HG03097 (cell line): ENCODE results near the gene PSMD3.
A peak's percentile ranks its signal among the peaks of the same experiment; 100 is the strongest.

Source experiments
- ATAC-seq: cut with Tn5 transposase; IDR thresholded peaks from one replicate; pipeline ENCODE4 v1.9.1; 2021; ENCODE audit not compliant: unreplicated experiment, low FRiP score

Gene PSMD3

GRCh38 chr17:39955726-39956225, 24.8 kb upstream of the PSMD3 start:
- ATAC-seq = no peak

DNA sequence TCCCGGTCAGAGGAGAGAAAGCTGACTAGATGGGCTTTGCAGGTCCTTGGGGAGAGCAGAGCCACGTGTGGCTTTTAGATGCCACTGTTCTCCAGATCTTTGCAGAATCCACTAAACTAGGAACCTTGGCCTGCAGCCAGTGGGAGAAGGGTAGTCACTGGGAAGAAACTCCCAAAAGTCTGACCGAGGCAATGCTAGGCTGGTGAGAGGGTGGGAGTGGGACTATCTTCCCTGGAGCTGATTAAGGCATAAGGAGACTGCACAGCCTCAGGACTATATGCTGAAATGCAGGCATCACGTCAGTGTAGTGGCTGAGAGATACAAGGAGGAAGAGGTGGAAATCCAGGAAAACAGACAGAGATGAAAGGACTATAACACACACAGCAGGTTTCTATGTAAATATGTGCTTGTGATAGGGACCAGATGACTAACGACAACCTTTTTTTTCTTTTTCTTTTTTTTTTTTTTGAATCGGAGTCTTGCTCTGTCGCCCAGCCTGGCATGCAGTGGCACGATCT, 20.0 kb upstream of the PSMD3 start:
- no peak for ATAC-seq

DNA sequence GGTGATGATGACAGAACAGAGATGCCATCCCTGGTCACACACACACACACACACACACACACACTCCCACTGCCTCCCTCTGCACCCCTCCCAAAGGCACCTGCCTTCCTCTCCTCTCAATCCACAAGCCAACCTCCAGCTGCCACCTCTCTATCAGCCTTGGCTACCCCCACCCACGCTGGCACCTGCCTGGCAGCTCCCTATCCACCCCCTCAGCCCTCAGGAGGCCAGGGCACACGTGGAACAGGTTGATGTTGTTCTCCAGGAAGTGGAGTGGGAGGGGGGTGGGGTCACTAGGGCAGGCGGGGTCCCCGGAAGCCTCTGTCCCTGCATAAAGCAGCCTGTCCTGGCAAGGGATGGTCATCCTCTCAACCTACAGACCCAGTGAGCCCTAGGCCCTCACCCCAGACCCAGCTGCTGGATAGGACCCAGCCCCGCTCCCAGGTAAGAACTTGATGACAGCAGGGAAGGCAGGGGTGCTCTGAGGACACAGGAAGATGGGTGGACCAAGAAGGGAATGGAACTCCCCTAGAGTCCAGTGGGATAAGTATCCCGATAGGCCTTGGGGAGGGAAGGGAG, 17.9 kb upstream of the PSMD3 start, which contains the start of gene GSDMA:
GSDMA (plus strand) TSS at position 363 of the 579 bp plus-strand sequence. CDS start 2,684 bp downstream, outside the sequence.
- ATAC-seq = no peak

- no peak for ATAC-seq
Measured at GRCh38 chr17:39963829-39964228, 16.8 kb upstream of the PSMD3 start.

DNA sequence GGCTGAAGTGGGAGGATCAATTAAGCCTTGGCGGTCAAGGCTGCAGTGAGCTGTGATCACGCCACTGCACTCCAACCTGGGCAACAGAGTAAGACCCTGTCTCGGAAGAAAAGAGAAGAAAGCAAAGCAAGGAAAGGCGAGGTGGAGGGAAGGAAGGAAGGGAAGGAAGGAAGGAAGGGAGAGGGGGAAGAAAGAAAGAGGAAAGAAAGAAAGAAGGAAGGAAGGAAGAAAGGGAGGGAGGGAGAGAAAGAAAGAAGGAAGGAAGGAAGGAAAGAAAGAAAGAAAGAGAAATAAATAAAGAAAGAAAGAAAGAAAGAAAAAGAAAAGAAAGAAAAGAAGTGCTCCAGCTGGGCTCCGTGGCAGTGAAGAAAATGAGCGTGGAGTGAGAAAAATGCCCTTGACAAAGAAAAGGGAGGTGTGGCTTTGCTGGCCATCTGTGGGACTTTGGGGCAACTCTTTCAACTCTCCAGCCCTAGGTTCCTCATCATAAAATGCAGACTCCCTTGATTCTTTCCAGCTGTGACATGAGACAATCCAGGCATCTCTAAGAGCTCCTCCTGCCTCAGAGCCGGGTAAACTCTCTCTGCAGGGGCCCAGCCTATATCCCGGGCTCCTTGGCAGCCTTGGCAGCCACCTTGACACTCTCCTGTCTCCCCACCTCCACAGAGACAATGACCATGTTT, 15.4 kb upstream of the PSMD3 start:
- ATAC-seq = no peak

- no peak for ATAC-seq
Measured at GRCh38 chr17:39966771-39967170, 13.8 kb upstream of the PSMD3 start.

GRCh38 chr17:39968761-39969160, 11.8 kb upstream of the PSMD3 start:
- ATAC-seq = no peak

GRCh38 chr17:39969375-39969774, 11.2 kb upstream of the PSMD3 start:
- ATAC-seq = no peak

GRCh38 chr17:39970157-39970692, 10.4 kb upstream of the PSMD3 start:
- no peak for ATAC-seq

DNA sequence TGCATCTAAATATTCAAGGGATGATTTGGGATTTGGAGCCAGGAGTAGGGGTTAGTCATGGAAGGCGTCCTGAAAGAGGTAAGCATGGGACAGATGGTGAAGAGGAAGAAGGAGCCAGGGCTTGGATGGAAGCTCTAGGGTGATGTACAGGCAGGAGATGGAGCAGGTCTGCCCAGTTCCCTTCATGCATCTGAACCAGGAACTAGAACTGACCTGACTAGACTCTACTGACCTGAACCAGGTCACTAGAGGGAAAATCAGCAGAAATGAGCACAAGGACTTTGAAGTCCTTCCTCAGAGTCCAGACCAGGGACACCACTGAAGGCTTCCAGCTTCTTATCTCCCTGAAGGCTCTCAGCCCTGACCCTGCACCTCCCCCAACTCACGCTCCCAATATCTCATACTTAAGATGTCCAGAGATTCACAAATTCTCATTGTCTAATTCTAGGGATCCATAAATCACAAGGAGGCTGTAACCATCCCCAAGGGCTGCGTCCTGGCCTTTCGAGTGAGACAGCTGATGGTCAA, 9.5 kb upstream of the PSMD3 start:
- no peak for ATAC-seq

GRCh38 chr17:39972271-39972670, 8.3 kb upstream of the PSMD3 start:
- ATAC-seq = no peak

- no peak for ATAC-seq
Measured at GRCh38 chr17:39973496-39973895, 7.1 kb upstream of the PSMD3 start.

DNA sequence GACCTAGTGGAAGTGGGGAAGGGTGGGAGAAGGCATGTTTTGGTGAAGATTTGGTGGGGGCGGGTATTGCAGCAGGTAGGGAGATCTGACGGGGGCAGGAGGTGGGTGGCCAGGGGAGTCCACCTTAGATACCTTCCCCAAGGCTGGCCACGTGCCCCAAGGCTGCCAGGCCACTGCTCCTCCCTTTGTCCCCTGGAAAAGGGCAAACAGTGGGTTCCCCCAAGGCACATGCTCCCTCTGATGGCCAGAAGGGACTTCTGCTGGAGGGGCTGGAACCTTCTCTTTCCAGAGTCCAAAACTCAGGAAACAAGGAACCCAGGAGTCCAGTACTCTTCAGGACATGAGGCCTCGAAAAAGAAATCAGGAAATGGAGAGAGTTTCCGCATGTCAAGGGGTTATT, 6.2 kb upstream of the PSMD3 start:
- ATAC-seq = no peak

GRCh38 chr17:39975801-39976200, 4.8 kb upstream of the PSMD3 start:
- no peak for ATAC-seq

DNA sequence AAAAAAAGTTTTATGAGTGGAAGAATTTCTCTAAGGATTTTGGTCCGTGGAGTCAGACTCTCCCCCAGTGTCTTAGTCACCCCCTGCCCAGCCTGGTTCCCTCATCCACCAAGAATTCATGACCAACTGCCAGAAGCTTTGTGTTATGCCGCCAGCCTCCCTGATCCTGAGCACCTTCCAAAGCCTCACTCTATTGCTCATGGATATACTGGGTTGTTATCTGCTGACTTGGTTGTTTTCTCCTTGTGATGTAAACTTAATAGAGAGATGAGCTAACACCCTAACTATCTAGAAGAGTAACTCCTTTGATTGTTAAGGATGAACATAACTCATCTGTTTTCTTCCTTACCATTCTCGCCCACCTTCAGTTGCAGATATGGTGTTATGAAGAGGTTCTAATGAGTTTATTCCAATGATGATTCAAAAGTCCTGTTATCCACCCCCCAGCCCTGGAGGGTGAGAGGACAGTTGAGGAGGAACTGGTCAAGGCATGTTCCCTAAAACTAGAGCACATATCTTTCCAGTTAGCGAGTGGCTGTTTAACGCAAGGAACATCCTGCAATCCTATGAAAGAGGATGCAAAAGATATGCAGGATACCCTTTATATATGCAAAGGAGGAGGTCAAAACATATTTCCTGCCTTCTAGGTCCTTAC, 1.5 kb upstream of the PSMD3 start:
- ATAC-seq = no peak

DNA sequence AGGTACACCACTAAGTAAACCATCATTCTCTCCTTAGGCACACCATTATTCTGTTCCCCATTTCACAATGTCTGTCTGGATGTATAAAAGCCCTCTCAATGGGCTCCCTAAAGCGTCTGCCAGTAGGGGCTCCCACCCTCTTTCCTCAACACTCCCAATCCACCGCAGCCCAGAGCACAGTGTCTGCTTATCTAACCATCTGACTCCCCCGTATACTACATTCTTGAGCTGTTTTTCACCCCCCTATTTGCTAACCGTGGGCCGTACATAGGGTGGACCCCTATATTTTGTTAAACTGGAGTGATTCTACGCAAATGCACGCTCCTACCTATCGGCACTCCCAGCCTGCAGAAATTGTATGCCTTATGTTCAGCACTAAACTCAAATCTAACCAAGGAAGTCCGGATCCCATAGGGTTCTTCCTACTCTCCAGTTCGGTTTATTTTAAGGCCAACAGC, 685 bp upstream of the PSMD3 start:
- peak; percentile 13 for ATAC-seq

- ATAC-seq = no peak
Measured at GRCh38 chr17:39981207-39981741, 667 bp downstream of the PSMD3 start.

- ATAC-seq = no peak
Measured at GRCh38 chr17:39981766-39982375, 1.3 kb downstream of the PSMD3 start.

DNA sequence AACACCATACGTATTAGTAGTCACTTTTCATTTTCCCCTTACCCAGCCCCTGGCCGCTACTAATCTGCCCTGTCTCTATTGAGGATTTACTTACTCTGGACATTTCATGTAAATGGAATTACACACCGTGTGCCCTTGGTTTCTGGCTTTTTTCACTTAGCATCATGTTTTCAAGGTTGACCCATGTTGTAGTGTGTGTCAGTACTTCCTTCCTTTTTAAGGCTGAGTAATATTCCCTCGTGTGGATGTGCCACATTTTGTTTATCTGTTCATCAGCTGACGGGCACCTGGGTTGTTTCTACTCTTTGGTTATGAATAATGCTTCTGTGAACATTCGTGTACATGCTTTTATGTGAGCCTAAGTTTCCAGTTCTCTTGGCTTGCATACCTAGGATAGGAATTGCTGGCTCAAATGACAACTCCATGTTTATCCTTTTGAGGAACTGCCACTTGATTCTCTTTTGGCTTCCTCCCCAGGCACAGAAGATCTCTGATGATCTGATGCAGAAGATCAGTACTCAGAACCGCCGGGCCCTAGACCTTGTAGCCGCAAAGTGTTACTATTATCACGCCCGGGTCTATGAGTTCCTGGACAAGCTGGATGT, 7.7 kb downstream of the PSMD3 start:
- ATAC-seq = no peak

DNA sequence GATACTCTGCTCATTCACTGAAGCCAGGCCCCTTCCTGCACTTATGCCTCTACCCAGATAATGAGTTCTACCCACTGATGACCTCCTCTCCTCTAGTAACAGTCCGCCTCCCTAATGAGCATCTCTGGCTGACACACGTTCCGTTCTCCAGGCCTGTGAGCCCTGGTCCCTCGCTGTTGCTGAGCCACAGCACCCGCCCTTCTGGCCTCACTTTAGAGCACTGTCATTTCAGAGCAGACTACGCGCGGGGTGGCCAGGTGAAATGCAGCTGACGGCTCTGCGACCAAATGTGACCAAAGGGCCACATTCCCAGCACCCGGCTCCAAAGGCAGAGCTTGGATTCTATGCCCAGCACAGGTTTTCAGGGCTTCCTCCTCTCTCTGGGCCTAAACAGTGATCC, 13.8 kb downstream of the PSMD3 start:
- no peak for ATAC-seq
